Measurements from ENCODE around the gene GAA. TPM values are rescaled to one million over a fixed set of nuclear protein-coding genes. Genes with fewer than 3 reads are reported as not detected.

The GAA gene
- total RNA-seq = 10 to 100 TPM; 13.3 to 21.9 TPM
- polyA plus RNA-seq (ENCODE audit: insufficient read length in 2 of 2) = 10 to 100 TPM; 51.1 to 58.1 TPM
- long read RNA-seq, donor 1, transcript GAA-202 (21 exons, 3,549 nt) = major isoform, 5 of 9 reads
- long read RNA-seq, donor 1, partial matches to known transcripts = 0 of 9 reads
- long read RNA-seq, donor 1, other reads (novel, unspliced or antisense) = 0 of 9 reads
- long read RNA-seq, donor 2, partial matches to known transcripts = 0 of 1 reads
- long read RNA-seq, donor 2, other reads (novel, unspliced or antisense) = 0 of 1 reads
- long read RNA-seq, donor 3 = 0 reads
- long read RNA-seq, donor 4, partial matches to known transcripts = 0 of 3 reads
- long read RNA-seq, donor 4, other reads (novel, unspliced or antisense) = 0 of 3 reads

DNA sequence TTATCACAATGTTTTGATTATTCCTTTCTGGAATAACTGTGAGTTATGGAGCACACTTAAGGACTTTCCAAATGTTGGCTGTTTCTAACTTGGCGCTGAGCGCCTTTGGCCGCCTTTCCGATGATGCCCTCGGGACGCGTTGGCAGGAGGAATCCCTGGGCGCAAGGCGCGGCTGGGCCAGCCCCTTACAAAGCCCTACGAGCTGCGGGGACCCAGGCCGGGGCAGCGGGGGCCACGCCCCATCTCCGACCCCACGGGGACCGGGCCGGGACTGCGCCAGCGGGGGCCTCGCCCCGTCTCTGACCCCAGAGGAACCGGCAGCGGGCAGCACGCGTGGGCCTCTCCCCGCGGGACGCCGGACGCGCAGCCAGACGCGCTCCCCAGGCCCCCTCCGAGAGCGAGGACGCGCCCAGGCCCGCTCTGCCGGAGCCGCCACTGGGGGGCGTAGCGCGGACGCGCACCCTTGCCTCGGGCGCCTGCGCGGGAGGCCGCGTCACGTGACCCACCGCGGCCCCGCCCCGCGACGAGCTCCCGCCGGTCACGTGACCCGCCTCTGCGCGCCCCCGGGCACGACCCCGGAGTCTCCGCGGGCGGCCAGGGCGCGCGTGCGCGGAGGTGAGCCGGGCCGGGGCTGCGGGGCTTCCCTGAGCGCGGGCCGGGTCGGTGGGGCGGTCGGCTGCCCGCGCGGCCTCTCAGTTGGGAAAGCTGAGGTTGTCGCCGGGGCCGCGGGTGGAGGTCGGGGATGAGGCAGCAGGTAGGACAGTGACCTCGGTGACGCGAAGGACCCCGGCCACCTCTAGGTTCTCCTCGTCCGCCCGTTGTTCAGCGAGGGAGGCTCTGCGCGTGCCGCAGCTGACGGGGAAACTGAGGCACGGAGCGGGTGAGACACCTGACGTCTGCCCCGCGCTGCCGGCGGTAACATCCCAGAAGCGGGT lies at the start of gene GAA:
Gene GAA, plus strand, starts transcription at position 571 of the 935 bp plus-strand sequence. CDS start 3,006 bp downstream, outside the sequence.
- H3K36me3 ChIP-seq (ENCODE audit: control insufficient read depth, insufficient read depth, low read length) = peaks cover 30% of the 10 kb centered on the region
- H3K4me3 ChIP-seq (ENCODE audit: low read depth, low read length) = peak within 1 kb of the TSS; percentile 91
- H3K4me1 ChIP-seq (ENCODE audit: control insufficient read depth, insufficient read depth, low read length) = peaks cover 61% of the 10 kb centered on the region
- peak; percentile 70 to 96 (median 84) for DNase-seq (ENCODE audit: low read depth in 4 of 6, low spot score in 6 of 6)
- peak within 1 kb of the TSS; percentile 75 for H3K27ac ChIP-seq (ENCODE audit: low read depth, low read length)
- under 1% methylated on average over 114 of the region's 114 CpGs for WGBS (ENCODE audit: insufficient coverage)
- H3K27me3 ChIP-seq (ENCODE audit: control insufficient read depth, insufficient read depth, low read length) = no peaks in the 10 kb centered on the region
- H3K9me3 ChIP-seq (ENCODE audit: control insufficient read depth, insufficient read depth, low read length) = no peaks in the 10 kb centered on the region

DNA sequence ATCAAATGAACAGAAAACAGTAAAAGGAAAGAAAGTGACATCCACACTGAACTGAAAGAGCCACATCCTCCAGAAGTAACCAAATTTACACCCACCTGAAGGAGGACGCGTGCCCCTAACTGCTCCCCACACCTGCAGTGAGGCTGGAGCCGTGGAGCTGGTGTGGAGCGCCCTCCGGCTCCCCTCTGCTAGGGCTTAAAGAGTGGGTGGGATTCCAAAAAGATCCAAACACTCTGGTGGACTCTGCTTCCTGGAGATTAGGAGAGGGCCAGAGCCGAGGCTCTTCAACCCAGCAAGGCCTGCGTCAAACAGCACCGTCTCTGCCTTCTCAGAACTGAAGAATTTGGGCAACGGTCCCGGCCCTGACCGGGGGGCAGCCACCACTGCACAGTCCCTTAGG lies 49.7 kb upstream of the GAA start:
- WGBS (ENCODE audit: insufficient coverage) = 93% methylated on average over 11 of the region's 11 CpGs
- H3K27me3 ChIP-seq (ENCODE audit: control insufficient read depth, insufficient read depth, low read length) = no peaks in the 10 kb centered on the region
- no peaks in the 10 kb centered on the region for H3K4me1 ChIP-seq (ENCODE audit: control insufficient read depth, insufficient read depth, low read length)
- H3K27ac ChIP-seq (ENCODE audit: low read depth, low read length) = no peak overlapping the region
- H3K36me3 ChIP-seq (ENCODE audit: control insufficient read depth, insufficient read depth, low read length) = peaks cover 62% of the 10 kb centered on the region
- DNase-seq (ENCODE audit: low read depth in 4 of 6, low spot score in 6 of 6) = no peak
- H3K4me3 ChIP-seq (ENCODE audit: low read depth, low read length) = no peak overlapping the region
- no peaks in the 10 kb centered on the region for H3K9me3 ChIP-seq (ENCODE audit: control insufficient read depth, insufficient read depth, low read length)

DNA sequence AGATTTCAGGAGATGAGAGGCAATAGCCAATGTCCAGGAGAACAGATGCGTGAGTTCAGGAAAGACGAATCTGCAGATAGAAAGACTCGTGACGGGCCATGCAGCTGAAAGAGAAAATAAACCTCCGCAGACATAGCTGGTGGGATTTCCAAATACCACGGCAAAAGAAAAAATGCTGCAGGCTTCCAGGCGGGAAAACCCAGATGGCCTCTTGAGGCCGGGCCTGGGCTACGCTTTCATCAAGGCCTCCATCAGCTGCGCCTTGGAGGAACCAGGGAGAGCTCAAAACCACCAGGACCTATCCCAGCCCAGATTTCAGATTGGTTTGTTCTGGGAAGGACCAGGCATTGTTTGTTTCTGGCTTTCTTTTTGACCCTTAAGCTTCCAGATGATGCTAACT lies 48.3 kb upstream of the GAA start:
- no peaks in the 10 kb centered on the region for H3K27me3 ChIP-seq (ENCODE audit: control insufficient read depth, insufficient read depth, low read length)
- no peak overlapping the region for H3K4me3 ChIP-seq (ENCODE audit: low read depth, low read length)
- H3K4me1 ChIP-seq (ENCODE audit: control insufficient read depth, insufficient read depth, low read length) = no peaks in the 10 kb centered on the region
- H3K9me3 ChIP-seq (ENCODE audit: control insufficient read depth, insufficient read depth, low read length) = no peaks in the 10 kb centered on the region
- H3K27ac ChIP-seq (ENCODE audit: low read depth, low read length) = peak overlapping the region; percentile 11
- peaks cover 51% of the 10 kb centered on the region for H3K36me3 ChIP-seq (ENCODE audit: control insufficient read depth, insufficient read depth, low read length)
- WGBS (ENCODE audit: insufficient coverage) = 91% methylated on average over 10 of the region's 10 CpGs
- DNase-seq (ENCODE audit: low read depth in 4 of 6, low spot score in 6 of 6) = no peak

DNA sequence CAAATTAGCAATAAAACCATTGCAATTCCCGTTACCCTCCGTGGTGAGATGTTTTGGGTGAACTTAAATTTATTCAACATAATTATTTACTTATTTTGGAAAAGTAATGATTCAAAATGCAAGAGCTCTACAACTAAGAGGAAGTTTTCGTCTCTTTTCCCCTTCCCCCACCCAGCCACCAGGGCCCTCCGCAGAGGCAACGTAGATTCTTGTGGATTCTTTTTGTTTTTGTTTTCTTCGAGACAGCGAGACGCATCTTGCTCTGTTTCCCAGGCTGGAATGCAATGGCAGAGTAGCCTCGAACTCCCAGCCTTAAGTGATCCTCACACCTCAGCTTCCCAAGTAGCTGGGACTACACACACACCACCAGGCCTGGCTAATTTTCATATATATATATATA lies 45.8 kb upstream of the GAA start:
- no peaks in the 10 kb centered on the region for H3K9me3 ChIP-seq (ENCODE audit: control insufficient read depth, insufficient read depth, low read length)
- WGBS (ENCODE audit: insufficient coverage) = no CpG with 5 or more reads among the region's 9 CpGs
- no peak for DNase-seq (ENCODE audit: low read depth in 4 of 6, low spot score in 6 of 6)
- H3K27me3 ChIP-seq (ENCODE audit: control insufficient read depth, insufficient read depth, low read length) = no peaks in the 10 kb centered on the region
- H3K27ac ChIP-seq (ENCODE audit: low read depth, low read length) = no peak overlapping the region
- H3K4me1 ChIP-seq (ENCODE audit: control insufficient read depth, insufficient read depth, low read length) = no peaks in the 10 kb centered on the region
- no peak overlapping the region for H3K4me3 ChIP-seq (ENCODE audit: low read depth, low read length)
- peaks cover 44% of the 10 kb centered on the region for H3K36me3 ChIP-seq (ENCODE audit: control insufficient read depth, insufficient read depth, low read length)

DNA sequence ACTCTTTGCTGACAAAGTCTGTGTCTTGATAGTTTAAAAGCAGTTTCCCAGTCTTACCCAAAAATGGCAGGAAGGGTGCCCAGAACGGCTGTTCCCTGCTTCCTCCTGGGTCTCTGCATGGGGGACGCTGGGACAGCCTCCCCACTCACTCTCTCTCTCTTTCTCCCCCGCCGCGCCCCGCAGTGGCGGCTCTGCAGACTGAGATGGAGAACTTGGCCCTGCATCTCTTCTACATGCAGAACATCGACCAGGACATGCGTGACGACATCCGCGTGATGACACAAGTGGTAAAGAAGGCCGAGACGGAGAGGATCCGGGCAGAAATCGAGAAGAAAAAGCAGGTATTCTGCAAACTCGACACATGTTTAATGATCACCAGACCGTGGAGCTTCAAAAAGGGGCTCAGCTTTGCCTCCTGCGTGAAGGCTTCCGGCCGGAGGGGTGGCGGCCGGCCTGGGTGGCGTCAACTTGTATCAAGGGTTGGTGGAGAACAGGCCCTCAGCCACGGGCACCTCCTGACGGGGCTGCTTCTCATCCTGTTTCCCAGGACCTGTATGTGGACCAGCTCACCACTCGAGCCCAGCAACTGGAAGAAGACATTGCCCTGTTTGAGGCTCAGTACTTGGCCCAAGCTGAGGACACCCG lies 42.9 kb upstream of the GAA start:
- no peaks in the 10 kb centered on the region for H3K9me3 ChIP-seq (ENCODE audit: control insufficient read depth, insufficient read depth, low read length)
- 93% methylated on average over 23 of the region's 28 CpGs for WGBS (ENCODE audit: insufficient coverage)
- no peak overlapping the region for H3K27ac ChIP-seq (ENCODE audit: low read depth, low read length)
- H3K4me1 ChIP-seq (ENCODE audit: control insufficient read depth, insufficient read depth, low read length) = peaks cover 2% of the 10 kb centered on the region
- no peak overlapping the region for H3K4me3 ChIP-seq (ENCODE audit: low read depth, low read length)
- peak in 1 of 6 donors; percentile 33 for DNase-seq (ENCODE audit: low read depth in 4 of 6, low spot score in 6 of 6)
- H3K27me3 ChIP-seq (ENCODE audit: control insufficient read depth, insufficient read depth, low read length) = no peaks in the 10 kb centered on the region
- H3K36me3 ChIP-seq (ENCODE audit: control insufficient read depth, insufficient read depth, low read length) = peaks cover 47% of the 10 kb centered on the region

DNA sequence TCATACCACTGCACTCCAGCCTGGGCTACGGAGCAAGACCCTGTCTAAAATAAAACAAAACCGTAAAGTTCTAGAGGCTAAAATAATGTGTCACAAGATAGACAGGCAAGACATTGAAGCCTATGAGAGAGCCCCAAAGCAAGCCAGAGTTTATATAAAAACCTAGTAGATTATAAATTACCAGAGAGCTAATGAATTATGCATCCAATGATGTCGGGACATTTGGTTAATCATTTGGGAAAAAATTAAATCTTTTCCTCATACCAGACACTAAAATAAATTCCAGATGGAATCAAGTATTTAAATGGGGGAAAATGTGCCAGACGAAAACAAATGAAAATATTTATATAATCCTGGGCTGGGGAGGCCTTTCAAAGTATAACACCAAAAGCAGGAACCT lies 40.7 kb upstream of the GAA start:
- Histone ChIP-seq H3K9me3 (ENCODE audit: control insufficient read depth, insufficient read depth, low read length) (no peaks in the 10 kb centered on the region), H3K27ac (ENCODE audit: low read depth, low read length) (no peak overlapping the region), H3K27me3 (ENCODE audit: control insufficient read depth, insufficient read depth, low read length) (no peaks in the 10 kb centered on the region), H3K4me3 (ENCODE audit: low read depth, low read length) (no peak overlapping the region), H3K36me3 (ENCODE audit: control insufficient read depth, insufficient read depth, low read length) (peaks cover 62% of the 10 kb centered on the region), H3K4me1 (ENCODE audit: control insufficient read depth, insufficient read depth, low read length) (peaks cover 4% of the 10 kb centered on the region)
- no CpG with 5 or more reads among the region's 4 CpGs for WGBS (ENCODE audit: insufficient coverage)
- DNase-seq (ENCODE audit: low read depth in 4 of 6, low spot score in 6 of 6) = peak in 1 of 6 donors; percentile 35

DNA sequence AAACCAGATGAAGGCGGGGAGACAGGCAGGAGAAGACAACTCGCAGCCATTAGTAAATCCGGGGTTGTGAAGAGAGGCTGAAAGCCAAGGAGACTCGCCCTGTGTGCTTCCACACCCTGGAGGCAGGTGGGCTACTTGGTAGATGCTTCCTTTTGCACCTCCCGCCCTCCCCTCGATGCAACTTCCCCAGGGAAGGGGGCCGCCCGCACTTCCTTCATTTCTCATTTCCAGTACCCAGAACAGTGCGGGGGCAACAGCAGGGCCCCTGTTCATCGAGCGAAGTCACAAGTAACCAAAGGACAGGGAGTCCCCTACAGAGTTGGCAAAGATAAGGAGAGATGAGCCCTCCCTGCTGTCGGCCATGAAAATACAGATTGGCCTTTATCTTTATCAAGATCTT lies 40.0 kb upstream of the GAA start:
- peaks cover 4% of the 10 kb centered on the region for H3K4me1 ChIP-seq (ENCODE audit: control insufficient read depth, insufficient read depth, low read length)
- H3K27me3 ChIP-seq (ENCODE audit: control insufficient read depth, insufficient read depth, low read length) = no peaks in the 10 kb centered on the region
- WGBS (ENCODE audit: insufficient coverage) = 87% methylated on average over 4 of the region's 12 CpGs
- no peak overlapping the region for H3K27ac ChIP-seq (ENCODE audit: low read depth, low read length)
- no peak for DNase-seq (ENCODE audit: low read depth in 4 of 6, low spot score in 6 of 6)
- H3K4me3 ChIP-seq (ENCODE audit: low read depth, low read length) = no peak overlapping the region
- peaks cover 66% of the 10 kb centered on the region for H3K36me3 ChIP-seq (ENCODE audit: control insufficient read depth, insufficient read depth, low read length)
- no peaks in the 10 kb centered on the region for H3K9me3 ChIP-seq (ENCODE audit: control insufficient read depth, insufficient read depth, low read length)

DNA sequence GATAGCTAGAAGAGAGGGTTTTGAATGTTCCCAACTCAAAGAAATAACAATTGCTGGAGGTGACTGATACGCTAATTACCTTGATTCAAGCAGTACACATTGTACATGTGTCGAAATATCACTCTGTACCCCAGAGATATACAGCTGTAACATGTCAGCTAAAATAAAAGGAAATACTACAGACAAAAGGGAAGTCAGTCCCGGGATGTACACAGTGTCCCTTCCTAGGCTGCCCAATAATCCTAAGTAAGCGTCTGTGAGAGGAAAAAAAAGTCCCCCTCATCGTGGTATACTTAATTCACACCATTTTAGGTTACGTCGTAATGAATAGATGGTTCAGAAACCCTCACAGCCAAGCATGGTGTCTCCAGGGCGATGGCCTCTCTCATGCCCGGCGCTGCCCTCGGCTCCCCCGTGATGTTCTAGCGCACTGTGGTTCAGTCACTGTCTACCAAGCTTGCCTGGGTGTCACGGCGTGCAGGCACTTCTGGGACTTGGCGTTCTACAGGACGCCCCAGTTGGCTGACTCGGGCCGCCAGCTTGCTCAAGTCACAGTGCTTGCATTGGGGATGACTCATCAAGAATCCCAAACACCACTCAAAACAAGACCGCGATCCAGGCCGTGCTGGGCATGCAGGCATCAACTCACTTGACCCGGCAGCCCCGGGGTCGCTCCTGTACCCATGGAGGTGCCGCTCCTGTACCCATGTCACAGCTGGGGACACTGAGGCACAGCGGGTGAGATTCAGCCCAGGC lies 37.4 kb upstream of the GAA start:
- no peak overlapping the region for H3K27ac ChIP-seq (ENCODE audit: low read depth, low read length)
- H3K9me3 ChIP-seq (ENCODE audit: control insufficient read depth, insufficient read depth, low read length) = no peaks in the 10 kb centered on the region
- peaks cover 10% of the 10 kb centered on the region for H3K4me1 ChIP-seq (ENCODE audit: control insufficient read depth, insufficient read depth, low read length)
- H3K27me3 ChIP-seq (ENCODE audit: control insufficient read depth, insufficient read depth, low read length) = no peaks in the 10 kb centered on the region
- peaks cover 67% of the 10 kb centered on the region for H3K36me3 ChIP-seq (ENCODE audit: control insufficient read depth, insufficient read depth, low read length)
- no peak for DNase-seq (ENCODE audit: low read depth in 4 of 6, low spot score in 6 of 6)
- H3K4me3 ChIP-seq (ENCODE audit: low read depth, low read length) = no peak overlapping the region
- 85% methylated on average over 24 of the region's 27 CpGs for WGBS (ENCODE audit: insufficient coverage)

DNA sequence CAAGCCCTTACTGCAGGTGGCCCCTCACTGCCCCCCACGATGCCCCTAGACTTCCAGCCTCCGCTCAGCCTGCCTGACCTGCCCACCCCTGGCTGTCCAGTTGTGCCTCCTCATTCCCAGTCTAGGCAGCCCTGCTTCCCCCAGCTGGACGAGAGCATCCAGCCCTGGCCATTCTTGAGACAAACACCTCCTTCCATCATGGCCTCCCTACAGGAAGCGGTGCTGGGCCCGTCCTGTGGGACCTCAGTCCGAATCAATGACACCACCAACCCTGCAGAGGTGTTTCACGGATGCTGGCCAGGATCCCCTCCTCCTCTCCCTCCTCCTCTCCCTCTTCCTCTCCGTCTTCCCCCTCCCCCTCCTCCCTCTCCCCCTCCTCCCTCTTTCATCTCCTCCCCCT lies 36.7 kb upstream of the GAA start:
- no peak overlapping the region for H3K4me3 ChIP-seq (ENCODE audit: low read depth, low read length)

More for the DNA sequence above, 36.7 kb upstream of the GAA start:
- no peak for DNase-seq (ENCODE audit: low read depth in 4 of 6, low spot score in 6 of 6)
- WGBS (ENCODE audit: insufficient coverage) = 77% methylated on average over 7 of the region's 8 CpGs
- H3K27ac ChIP-seq (ENCODE audit: low read depth, low read length) = no peak overlapping the region
- H3K9me3 ChIP-seq (ENCODE audit: control insufficient read depth, insufficient read depth, low read length) = no peaks in the 10 kb centered on the region
- H3K27me3 ChIP-seq (ENCODE audit: control insufficient read depth, insufficient read depth, low read length) = no peaks in the 10 kb centered on the region
- peaks cover 67% of the 10 kb centered on the region for H3K36me3 ChIP-seq (ENCODE audit: control insufficient read depth, insufficient read depth, low read length)
- H3K4me1 ChIP-seq (ENCODE audit: control insufficient read depth, insufficient read depth, low read length) = peaks cover 17% of the 10 kb centered on the region
